Activated CD4-positive, CD25-positive, alpha-beta regulatory T cell treated with anti-CD3 and anti-CD28 coated beads, Interleukin-2, amount 50 U/mL, for 24 hours (primary cell): ENCODE measurements around the gene SCD5.
"Not testable (repeated sequence)": the region's sequence is repeated elsewhere in the genome, so short reads cannot be mapped to it uniquely, and the experiment has no call there.

Source experiments
- ATAC-seq, 2 donors: fragments of 150-1000 bp; cut with Tn5 transposase; one replicate each; pipeline ENCODE4 v1.10.0; 2021; ENCODE audit warnings: mild to moderate bottlenecking in 1 of 2, moderate library complexity in 1 of 2

The SCD5 gene

DNA sequence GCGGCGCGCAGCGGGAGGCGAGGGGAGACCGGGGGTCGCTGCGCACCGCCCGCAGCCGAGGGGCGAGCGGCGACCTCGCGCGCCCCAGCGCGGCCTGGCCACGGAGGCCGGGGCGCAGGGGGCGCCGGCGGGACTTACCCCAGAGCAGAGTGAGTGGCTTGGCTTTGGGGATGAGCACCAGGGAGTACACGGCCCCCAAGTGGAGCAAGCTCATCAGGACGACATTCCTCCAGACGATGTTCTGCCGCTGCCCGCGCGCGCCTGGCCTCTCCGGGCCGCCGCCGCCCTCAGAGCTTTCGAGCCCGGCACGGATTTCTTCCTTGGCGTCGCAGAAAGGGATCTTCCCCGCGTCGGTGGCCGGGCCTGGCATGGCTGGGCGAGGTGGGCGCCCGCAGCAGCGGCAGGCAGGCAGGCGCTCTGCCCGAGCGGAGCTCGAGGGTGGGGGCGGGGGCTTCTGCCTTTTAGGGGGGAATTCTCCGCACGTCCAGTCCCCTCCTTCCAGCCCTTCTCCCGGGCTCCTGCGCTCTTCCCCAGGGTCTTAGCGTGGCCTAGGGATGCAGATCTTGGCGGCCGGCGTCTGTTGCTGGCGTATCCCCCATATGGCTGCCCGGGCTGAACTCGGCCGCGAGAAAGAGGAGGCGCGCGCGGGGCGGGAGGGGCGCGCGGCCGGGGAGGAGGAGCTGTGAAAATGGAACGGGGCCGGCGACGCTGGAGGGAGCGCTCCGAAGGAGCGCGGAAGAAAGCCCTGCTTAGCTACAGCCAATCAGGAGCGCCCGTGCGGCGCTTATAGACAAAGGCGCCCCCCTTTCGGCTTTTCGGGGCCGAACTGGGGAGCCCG, at the start of gene SCD5:
SCD5 (minus strand) TSS at position 629 of the 838 bp plus-strand sequence; CDS start at position 370, 259 bp downstream.
- peak; percentile 75 to 83 for ATAC-seq

- no peak for ATAC-seq
These were observed 44.0 kb upstream of the SCD5 start for GRCh38 chr4:82842593-82842992.

- no peak for ATAC-seq
These were observed 41.0 kb upstream of the SCD5 start for GRCh38 chr4:82839624-82840023.

- no peak for ATAC-seq
These were observed 35.2 kb upstream of the SCD5 start for GRCh38 chr4:82833696-82834313.

GRCh38 chr4:82833060-82833459, 34.5 kb upstream of the SCD5 start:
- not testable (repeated sequence) for ATAC-seq

- ATAC-seq: no peak
These were observed 26.8 kb upstream of the SCD5 start for GRCh38 chr4:82825425-82825824.

DNA sequence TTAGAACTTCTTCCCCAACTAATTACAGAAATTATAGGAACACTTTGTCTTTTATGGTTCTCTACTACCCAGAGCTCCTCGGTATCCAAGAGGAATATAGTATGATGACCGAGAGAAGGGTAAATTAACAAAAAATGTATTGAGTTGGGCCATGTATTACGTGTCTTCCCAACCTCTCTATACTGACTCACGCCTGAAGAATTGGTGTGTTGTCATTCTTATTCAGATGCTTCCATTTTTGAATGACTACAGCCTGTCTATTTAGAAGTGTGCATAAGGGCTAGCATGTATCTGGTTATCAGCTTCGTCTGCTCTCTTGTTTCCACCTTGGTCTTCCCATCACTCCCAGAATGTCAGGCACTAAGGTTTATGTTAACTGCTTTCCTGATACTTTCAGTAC, 24.5 kb upstream of the SCD5 start:
- no peak for ATAC-seq

DNA sequence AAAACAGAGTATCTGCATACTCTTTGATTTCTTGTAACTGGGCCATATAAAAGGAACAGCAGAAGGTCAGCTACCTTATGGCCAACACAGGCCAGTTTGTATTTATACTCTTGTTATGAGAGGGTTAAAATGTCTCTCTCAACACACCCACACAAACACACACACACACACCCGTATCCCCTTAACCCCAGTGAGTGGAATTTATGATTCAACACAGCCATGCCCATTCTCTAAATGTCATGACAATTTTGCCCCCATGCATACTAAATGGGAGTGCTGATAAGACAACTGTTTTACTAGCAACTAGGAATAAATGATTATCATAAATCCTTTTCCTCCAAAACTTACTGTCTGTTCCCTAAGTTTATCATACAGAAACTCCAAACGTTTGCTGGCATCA, 22.1 kb upstream of the SCD5 start:
- ATAC-seq: no peak

DNA sequence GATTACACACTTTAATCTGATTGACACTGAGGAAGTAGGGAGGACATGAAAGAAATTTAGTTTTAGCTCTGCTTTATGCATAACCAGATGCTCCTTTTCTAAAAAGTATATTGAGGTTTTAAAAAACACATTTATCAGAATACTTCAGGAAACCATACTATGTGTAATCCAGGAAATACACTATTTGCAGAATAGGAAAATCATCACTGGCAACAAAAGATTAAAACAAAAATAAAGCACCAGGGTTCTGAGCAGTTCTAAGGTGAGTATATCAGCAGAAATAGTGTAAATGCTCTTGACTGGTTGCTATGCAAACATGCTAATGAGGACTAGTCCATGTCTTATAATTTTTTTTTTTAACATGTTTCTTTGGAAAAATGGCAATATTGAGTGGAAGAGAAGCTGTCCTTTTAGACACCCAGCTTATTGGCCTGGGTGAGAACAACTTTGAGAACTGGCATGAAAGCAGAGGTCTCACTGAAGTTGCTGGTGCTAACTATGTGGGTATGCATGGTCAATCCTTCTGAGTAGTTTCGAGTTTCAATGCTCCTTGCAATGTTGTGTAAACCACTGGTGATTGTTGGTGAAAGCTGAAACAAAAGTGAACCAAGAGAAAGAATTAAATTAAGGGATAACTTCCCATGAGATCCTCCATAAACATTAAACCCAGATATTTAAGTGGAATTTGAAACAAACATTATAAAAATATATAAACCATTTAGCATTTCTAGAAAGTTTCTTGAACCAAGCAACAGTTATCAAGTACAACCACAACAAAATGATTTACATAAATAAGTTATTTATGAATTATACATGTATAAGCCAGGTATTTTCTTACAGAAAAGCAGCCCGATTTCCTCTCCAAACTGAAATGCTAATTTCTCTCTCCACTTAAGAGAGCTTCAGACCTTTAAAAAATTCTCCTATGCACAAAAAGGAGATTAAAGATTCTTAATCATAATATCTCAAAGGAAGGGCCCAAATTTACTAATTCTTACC, 20.4 kb upstream of the SCD5 start:
- no peak for ATAC-seq

- not testable (repeated sequence) for ATAC-seq
These were observed 18.3 kb upstream of the SCD5 start for GRCh38 chr4:82816874-82817273.

- ATAC-seq: no peak
These were observed 15.4 kb upstream of the SCD5 start for GRCh38 chr4:82814034-82814433.

DNA sequence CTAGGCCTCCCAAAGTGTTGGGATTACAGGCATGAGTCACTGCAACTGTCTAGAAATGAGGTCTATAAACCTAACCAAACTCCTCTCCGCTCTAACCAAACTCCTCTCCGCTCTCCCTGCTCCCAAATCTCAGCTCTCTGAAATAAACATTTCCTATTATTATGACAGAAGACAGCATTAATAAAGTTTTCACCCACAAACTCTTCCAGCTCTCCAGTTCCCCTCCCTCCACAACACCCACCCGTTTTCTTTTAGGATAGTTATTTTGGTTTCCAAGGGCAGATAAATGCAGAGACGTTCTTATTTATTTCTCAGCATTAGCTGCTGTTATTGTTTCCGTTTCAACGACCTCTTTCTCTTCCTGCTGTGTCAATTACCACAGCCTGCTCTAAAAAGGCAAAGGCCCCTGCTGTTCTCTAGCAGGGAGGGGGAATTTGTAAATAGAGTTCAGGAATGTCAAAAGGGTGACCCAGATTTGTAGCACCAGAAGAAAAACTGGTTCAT, 13.3 kb upstream of the SCD5 start:
- ATAC-seq: no peak

DNA sequence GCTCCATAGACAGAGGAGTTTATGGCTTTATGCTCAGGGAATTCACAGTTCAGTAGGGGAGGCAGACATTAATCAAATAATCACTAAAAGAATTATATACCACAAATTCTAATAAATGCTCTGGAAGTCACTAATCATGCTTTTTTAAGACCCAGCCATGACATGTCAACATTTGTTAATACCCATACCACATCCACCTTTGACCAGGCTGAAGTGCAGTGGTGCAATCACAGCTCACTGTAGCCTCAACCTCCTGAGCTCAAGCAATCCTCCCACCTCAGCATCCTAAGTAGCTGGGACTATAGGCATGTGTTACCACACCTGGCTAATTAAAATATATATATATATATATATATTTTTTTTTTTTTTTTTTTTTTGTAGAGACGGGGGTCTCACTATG, 12.8 kb upstream of the SCD5 start:
- ATAC-seq: no peak

- no peak for ATAC-seq
These were observed 11.6 kb upstream of the SCD5 start for GRCh38 chr4:82810176-82810575.

GRCh38 chr4:82809619-82810018, 11.0 kb upstream of the SCD5 start:
- ATAC-seq: no peak

- no peak for ATAC-seq
These were observed 5.2 kb upstream of the SCD5 start for GRCh38 chr4:82803746-82804145.

GRCh38 chr4:82802911-82803310, 4.3 kb upstream of the SCD5 start:
- no peak for ATAC-seq

DNA sequence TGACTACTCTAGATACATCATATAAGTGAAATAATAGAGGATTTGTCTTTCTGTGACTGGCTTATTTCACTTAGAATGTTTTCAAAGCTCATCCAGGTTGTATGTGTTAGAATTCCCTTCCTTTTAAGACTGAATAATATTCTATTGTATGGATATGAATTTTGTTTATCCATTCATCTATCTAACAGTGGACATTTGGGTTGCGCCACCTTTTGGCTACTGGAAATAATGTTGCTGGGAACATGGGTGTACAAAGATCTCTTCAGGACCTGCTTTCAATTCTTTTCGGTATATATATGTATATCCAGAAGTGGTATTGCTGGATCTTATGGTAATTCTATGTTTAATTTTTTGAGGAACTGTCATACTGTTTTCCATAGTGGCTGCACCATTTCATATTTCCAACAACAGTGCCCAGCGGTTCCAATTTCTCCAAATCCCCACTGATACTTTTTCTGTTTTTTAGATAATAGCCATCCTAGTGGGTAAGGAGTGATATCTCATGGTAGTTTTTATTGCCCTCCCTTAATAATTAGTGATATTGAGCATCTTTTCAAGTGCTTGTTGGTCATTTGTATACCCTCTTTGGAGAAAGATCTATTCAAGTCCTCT, 3.4 kb upstream of the SCD5 start:
- ATAC-seq: no peak

- no peak for ATAC-seq
These were observed 648 bp upstream of the SCD5 start for GRCh38 chr4:82799006-82799881.

GRCh38 chr4:82797405-82798111, 1.0 kb downstream of the SCD5 start:
- no peak for ATAC-seq

- ATAC-seq: no peak
These were observed 1.6 kb downstream of the SCD5 start for GRCh38 chr4:82797040-82797404.
